ENCODE data around the gene ACYP2. TPM values are rescaled to one million over a fixed set of nuclear protein-coding genes. Genes with fewer than 3 reads are reported as not detected.

The ACYP2 gene
- total RNA-seq, 1 donor from 2014 or later = 76.7 TPM

GRCh38 chr2:54099370-54099769 is 16.0 kb upstream of the ACYP2 start:
- Histone ChIP-seq H3K27ac (replicated peaks) (no peak overlapping the region), H3K4me1 (peaks cover 20% of the 10 kb centered on the region), H3K4me3 (no peak overlapping the region), H3K36me3 (no peaks in the 10 kb centered on the region), H3K9me3 (replicated peaks) (no peaks in the 10 kb centered on the region), H3K27me3 (ENCODE audit: low read depth) (no peaks in the 10 kb centered on the region)
- intact Hi-C loops (cut with micrococcal nuclease) = no loop called here
- no peak for DNase-seq
- TF ChIP-seq CTCF (IDR thresholded peaks at IDR 0.05; ENCODE audit: borderline replicate concordance) = no peak

DNA sequence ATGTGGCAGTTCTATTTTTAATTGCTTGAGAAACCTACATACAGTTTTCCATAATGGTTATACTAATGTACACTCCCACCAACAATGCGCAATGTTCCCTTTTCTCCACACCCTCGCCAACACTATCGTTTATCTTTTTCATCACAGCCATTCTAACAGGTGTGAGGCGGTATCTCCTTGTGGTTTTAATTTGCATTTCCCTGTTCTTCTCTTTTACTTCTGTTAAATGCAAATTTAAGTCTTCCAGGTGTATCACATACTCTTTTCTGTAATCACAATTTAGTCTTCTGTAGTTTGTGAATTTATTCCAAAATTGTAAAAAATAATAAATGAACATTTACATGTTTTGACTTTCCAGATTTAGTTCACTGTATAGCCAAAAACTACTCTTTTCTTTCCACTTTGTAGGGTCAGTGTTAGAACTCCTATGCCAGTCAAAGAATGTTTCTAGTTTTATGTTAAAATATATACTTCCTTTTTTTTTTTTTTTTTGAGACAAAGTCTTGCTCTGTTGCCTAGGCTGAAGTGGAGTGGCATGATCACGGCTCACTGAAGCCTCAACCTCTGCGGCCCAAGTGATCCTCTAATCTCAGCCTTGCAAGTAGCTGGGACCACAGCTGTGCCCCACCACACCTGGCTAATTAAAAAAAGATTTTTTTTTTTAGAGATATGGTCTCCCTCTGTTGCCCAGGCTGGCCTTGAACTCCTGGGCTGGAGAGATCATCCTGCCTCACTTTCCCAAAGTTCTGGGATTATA is 15.4 kb upstream of the ACYP2 start:
- H3K4me1 ChIP-seq = peaks cover 20% of the 10 kb centered on the region
- intact Hi-C loops (cut with micrococcal nuclease) = loop anchor here (10.0 kb wide), 1 partner anchor 735 kb away; no protein-coding TSS in a partner anchor
- no peak for TF ChIP-seq CTCF (IDR thresholded peaks at IDR 0.05; ENCODE audit: borderline replicate concordance)
- no peaks in the 10 kb centered on the region for H3K27me3 ChIP-seq (ENCODE audit: low read depth)
- H3K36me3 ChIP-seq = no peaks in the 10 kb centered on the region
- H3K4me3 ChIP-seq = no peak overlapping the region
- H3K27ac ChIP-seq (replicated peaks) = no peak overlapping the region
- no peaks in the 10 kb centered on the region for H3K9me3 ChIP-seq (replicated peaks)
- DNase-seq = no peak

GRCh38 chr2:54100772-54101171 is 14.6 kb upstream of the ACYP2 start:
- Histone ChIP-seq H3K27ac (replicated peaks) (no peak overlapping the region), H3K4me3 (no peak overlapping the region), H3K4me1 (peaks cover 20% of the 10 kb centered on the region), H3K9me3 (replicated peaks) (no peaks in the 10 kb centered on the region), H3K36me3 (no peaks in the 10 kb centered on the region), H3K27me3 (ENCODE audit: low read depth) (no peaks in the 10 kb centered on the region)
- intact Hi-C loops (cut with micrococcal nuclease) = loop anchor here (10.0 kb wide), 1 partner anchor 734 kb away; no protein-coding TSS in a partner anchor
- no peak for TF ChIP-seq CTCF (IDR thresholded peaks at IDR 0.05; ENCODE audit: borderline replicate concordance)
- DNase-seq = no peak

- H3K4me3 ChIP-seq = no peak overlapping the region
- H3K27ac ChIP-seq (replicated peaks) = no peak overlapping the region
- intact Hi-C loops (cut with micrococcal nuclease) = loop anchor here (10.0 kb wide), 1 partner anchor 731 kb away; no protein-coding TSS in a partner anchor
- H3K9me3 ChIP-seq (replicated peaks) = no peaks in the 10 kb centered on the region
- H3K4me1 ChIP-seq = peaks cover 7% of the 10 kb centered on the region
- no peaks in the 10 kb centered on the region for H3K27me3 ChIP-seq (ENCODE audit: low read depth)
- no peaks in the 10 kb centered on the region for H3K36me3 ChIP-seq
- peak; percentile 10 for TF ChIP-seq CTCF (IDR thresholded peaks at IDR 0.05; ENCODE audit: borderline replicate concordance)
- DNase-seq = no peak
These were observed 11.7 kb upstream of the ACYP2 start for GRCh38 chr2:54103454-54104314.

GRCh38 chr2:54106631-54107454 is 8.6 kb upstream of the ACYP2 start:
- TF ChIP-seq CTCF (IDR thresholded peaks at IDR 0.05; ENCODE audit: borderline replicate concordance) = peak; percentile 73
- intact Hi-C loops (cut with micrococcal nuclease) = loop anchor here (10.0 kb wide), 1 partner anchor 728 kb away; no protein-coding TSS in a partner anchor
- DNase-seq = no peak
- Histone ChIP-seq H3K36me3 (no peaks in the 10 kb centered on the region), H3K4me3 (no peak overlapping the region), H3K9me3 (replicated peaks) (no peaks in the 10 kb centered on the region), H3K27me3 (ENCODE audit: low read depth) (no peaks in the 10 kb centered on the region), H3K27ac (replicated peaks) (no peak overlapping the region), H3K4me1 (peaks cover 7% of the 10 kb centered on the region)
